Prostate gland (tissue), 2 donors: Measurements from ENCODE around the gene CLINT1. TPM values are rescaled to one million over a fixed set of nuclear protein-coding genes. Genes with fewer than 3 reads are reported as not detected.

Experiments
- DNase-seq: peaks from one replicate; pipeline ENCODE4 v3.0.0-alpha.2; 2019; ENCODE audit warnings: low spot score
- H3K27ac ChIP-seq, 2 donors: fragments of 200-600 bp; sonication (generic); 2 replicates each; pipeline ENCODE4 v1.5.1; 2017 to 2019
- H3K27me3 ChIP-seq: fragments of 200-600 bp; sonication (generic); replicated peaks from 2 replicates; pipeline ENCODE4 v1.5.1; 2019; ENCODE audit not compliant: insufficient read depth
- H3K36me3 ChIP-seq, 2 donors: fragments of 200-600 bp; sonication (generic); 1 replicate in 1 of 2; 2 replicates in 1 of 2; pipeline versions ENCODE4 v1.5.1 to v1.8.1; 2017 to 2019
- H3K4me1 ChIP-seq: fragments of 200-600 bp; sonication (generic); replicated peaks from 2 replicates; pipeline ENCODE4 v1.5.1; 2019
- H3K4me3 ChIP-seq, 2 donors: fragments of 200-600 bp; sonication (generic); 2 replicates each; pipeline ENCODE4 v1.5.1; 2017 to 2019
- H3K9me3 ChIP-seq: fragments of 200-600 bp; sonication (generic); 2 replicates; pipeline ENCODE4 v1.5.1; 2017
- CTCF ChIP-seq, 4 experiments: fragments of 200-600 bp in 2 of 4; fragments of 450-650 bp in 2 of 4; sonication (generic) in 2 of 4; IDR thresholded peaks; 1 replicate in 3 of 4; 2 replicates in 1 of 4; pipeline ENCODE4 v1.5.1; 2016 to 2019; ENCODE audit warnings: antibody characterized with exemption in 4 of 4, mild to moderate bottlenecking in 2 of 4, moderate library complexity in 2 of 4
- POLR2A ChIP-seq: fragments of 450-650 bp; IDR thresholded peaks from one replicate; pipeline ENCODE4 v1.6.1; 2016; ENCODE audit warnings: antibody characterized with exemption, mild to moderate bottlenecking
- POLR2AphosphoS5 ChIP-seq: sonication (generic); formaldehyde crosslinking; IDR thresholded peaks from one replicate; pipeline ENCODE4 v1.6.1; 2017; ENCODE audit warnings: antibody characterized with exemption
- WGBS: methylation state at CpG from one replicate; pipeline ENCODE4 v1.1.5; 2018; 5-methylcytosine and 5-hydroxymethylcytosine counted together
- intact Hi-C: fragments of 100-400 bp; cut with DNase I; formaldehyde crosslinking; loops from one replicate; pipeline ENCODE4 v1.14.2; 2022
- total RNA-seq, 2 donors: library from RNA; depleted of rRNA; stranded (reverse); fragments of >200 nt; gene quantifications; one replicate each; pipeline ENCODE4 v1.1.0, GENCODE V29; 2016

The CLINT1 gene
- total RNA-seq, 2 donors from 2014 or later, result 65.1 to 84.5 TPM

- TF ChIP-seq POLR2AphosphoS5 (no peak), POLR2A (no peak), CTCF (IDR thresholded peaks at IDR 0.05) (no peak)
These were observed 7.6 kb upstream of the CLINT1 start for GRCh38 chr5:157866536-157866935.

GRCh38 chr5:157865781-157866180, 6.8 kb upstream of the CLINT1 start:
- intact Hi-C loops, result no loop called here
- H3K4me3 ChIP-seq, result no peak overlapping the region
- H3K36me3 ChIP-seq, result no peaks in the 10 kb centered on the region
- H3K4me1 ChIP-seq, result no peaks in the 10 kb centered on the region
- WGBS, result 39% methylated on average over 4 of the region's 4 CpGs
- no peak overlapping the region for H3K27ac ChIP-seq
- H3K9me3 ChIP-seq, result no peaks in the 10 kb centered on the region
- TF ChIP-seq POLR2AphosphoS5, result no peak
- H3K27me3 ChIP-seq, result no peaks in the 10 kb centered on the region
- no peak for DNase-seq

More at GRCh38 chr5:157866536-157866935, 7.6 kb upstream of the CLINT1 start:
- H3K27ac ChIP-seq, result no peak overlapping the region
- H3K36me3 ChIP-seq, result no peaks in the 10 kb centered on the region
- WGBS, result 43% methylated on average over 2 of the region's 2 CpGs
- H3K27me3 ChIP-seq, result no peaks in the 10 kb centered on the region
- DNase-seq, result no peak
- no peaks in the 10 kb centered on the region for H3K4me1 ChIP-seq
- H3K9me3 ChIP-seq, result no peaks in the 10 kb centered on the region
- intact Hi-C loops, result no loop called here
- no peak overlapping the region for H3K4me3 ChIP-seq

DNA sequence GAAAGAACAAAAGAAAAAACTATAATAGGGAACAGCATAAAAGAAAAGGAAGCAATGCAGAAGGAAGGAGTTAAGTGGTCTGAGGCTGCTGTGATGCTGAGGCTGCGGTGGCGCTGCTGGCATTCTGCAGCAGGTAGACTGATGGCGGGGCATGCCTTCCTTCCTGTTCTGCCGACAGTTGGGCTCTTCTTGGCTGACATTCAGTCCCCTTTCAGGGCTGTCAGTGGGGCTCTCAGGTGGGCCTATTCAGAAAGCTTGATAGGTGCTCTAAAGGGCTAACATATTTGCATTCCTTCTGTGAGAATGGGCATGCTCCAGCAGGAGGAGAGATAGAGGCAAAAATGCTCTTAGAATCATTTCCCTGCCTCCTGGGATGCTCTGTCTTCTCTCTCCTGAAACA, 5.1 kb upstream of the CLINT1 start:
- intact Hi-C loops, result no loop called here
- no peak overlapping the region for H3K27ac ChIP-seq
- no peak for DNase-seq

DNA sequence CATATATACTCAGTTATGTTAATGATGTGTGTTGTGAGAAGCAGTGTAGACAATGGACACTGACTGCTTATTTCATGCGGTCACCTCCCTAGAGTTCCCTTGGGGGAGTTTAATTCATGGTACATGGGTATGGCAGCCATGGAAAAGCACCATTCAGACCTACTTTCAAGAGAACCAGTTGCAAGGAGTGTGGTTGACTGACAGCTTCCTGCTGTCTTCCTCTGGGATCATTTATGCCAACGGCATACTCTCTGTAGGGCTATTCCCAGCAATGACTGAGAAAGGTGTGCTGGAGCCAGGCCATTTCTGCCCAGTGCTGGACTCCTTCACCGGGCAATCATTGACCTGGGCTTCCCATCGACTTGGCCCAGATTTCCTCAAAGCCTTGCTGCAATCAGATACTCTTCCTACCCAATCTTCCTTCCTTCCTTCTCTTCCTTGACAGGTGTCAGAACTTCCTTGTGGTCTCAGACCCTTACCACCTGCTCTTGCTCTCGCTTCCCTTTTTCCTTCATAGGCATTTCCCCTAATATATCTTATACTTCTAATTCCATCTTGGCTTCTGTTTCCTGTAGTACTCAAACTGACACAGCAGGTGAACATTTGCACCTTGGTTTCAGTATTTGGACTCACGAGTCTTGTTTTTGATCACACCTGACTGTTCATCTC, 3.4 kb upstream of the CLINT1 start:
- 81% methylated on average over 6 of the region's 6 CpGs for WGBS
- no peaks in the 10 kb centered on the region for H3K36me3 ChIP-seq
- intact Hi-C loops, result no loop called here
- H3K4me3 ChIP-seq, result no peak overlapping the region
- no peak overlapping the region for H3K27ac ChIP-seq
- H3K4me1 ChIP-seq, result no peaks in the 10 kb centered on the region
- H3K27me3 ChIP-seq, result no peaks in the 10 kb centered on the region
- H3K9me3 ChIP-seq, result no peaks in the 10 kb centered on the region
- no peak for DNase-seq
- TF ChIP-seq POLR2AphosphoS5 (no peak), POLR2A (no peak), CTCF (IDR thresholded peaks at IDR 0.05) (no peak)

More for the DNA sequence above, 5.1 kb upstream of the CLINT1 start:
- H3K27me3 ChIP-seq, result no peaks in the 10 kb centered on the region
- H3K4me1 ChIP-seq, result no peaks in the 10 kb centered on the region
- no peaks in the 10 kb centered on the region for H3K36me3 ChIP-seq
- WGBS, result 46% methylated on average over 4 of the region's 4 CpGs
- no peak for TF ChIP-seq CTCF (IDR thresholded peaks at IDR 0.05)
- H3K4me3 ChIP-seq, result no peak overlapping the region
- no peaks in the 10 kb centered on the region for H3K9me3 ChIP-seq

DNA sequence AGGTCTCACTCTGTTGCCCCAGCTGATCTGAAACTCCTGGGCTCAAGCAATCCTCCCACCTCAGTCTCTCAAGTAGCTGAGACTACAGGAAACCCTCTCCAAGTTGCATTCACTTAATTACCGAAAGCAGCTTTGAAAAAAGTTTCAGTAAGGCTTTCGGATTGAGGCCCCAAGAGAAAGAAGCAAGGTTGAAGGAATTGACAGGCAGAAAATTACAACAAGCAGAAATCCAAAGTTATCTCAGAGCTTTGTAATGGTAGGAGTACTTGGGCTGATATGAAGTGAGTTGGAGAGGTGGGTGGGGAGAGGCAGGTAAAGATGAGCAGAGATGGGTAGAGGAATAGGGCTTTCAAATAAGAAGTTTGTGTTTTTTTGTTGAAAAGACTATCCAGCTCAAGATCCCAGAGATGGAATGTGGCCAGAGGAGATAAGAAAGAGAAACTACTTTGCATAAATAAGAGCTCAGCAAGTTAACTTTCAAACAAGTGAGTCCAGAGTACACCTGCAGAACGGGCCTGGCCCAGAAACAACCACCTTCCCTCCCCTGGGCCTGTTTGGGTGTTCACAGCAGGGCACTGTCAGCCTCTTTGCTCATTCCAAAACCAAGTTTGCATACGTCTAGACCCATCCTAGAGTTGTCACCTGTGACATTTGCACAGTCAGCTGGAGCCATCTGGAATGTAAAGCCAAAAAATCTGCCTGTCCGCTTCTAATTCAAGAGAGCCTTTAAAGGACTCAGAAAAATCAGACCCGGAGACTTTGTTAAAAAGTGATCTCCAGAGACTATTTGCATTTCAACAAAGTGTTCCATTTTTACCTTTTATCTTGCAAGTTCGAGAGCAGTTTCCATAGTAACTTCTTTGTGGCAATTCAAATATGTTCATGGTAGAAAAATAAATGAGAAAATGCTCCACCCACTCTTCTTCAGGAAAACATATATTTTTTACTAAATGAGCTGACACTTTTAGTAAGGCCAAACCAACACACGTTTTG, 2.2 kb upstream of the CLINT1 start:
- 67% methylated on average over 8 of the region's 8 CpGs for WGBS
- no peaks in the 10 kb centered on the region for H3K9me3 ChIP-seq
- intact Hi-C loops, result no loop called here
- H3K27ac ChIP-seq, result no peak overlapping the region
- TF ChIP-seq POLR2A, result no peak
- TF ChIP-seq POLR2AphosphoS5, result no peak
- TF ChIP-seq CTCF (IDR thresholded peaks at IDR 0.05), result no peak
- no peaks in the 10 kb centered on the region for H3K27me3 ChIP-seq
- no peak overlapping the region for H3K4me3 ChIP-seq
- no peak for DNase-seq
- no peaks in the 10 kb centered on the region for H3K36me3 ChIP-seq
- H3K4me1 ChIP-seq, result no peaks in the 10 kb centered on the region
